IMR-90 (cell line): Measurements from ENCODE around the gene KCNK5. TPM values are rescaled to one million over a fixed set of nuclear protein-coding genes. Genes with fewer than 3 reads are reported as not detected.

ENCODE experiments used
- ATAC-seq: fragments of 200-7000 bp; cut with Tn5 transposase; 2 replicates; pipeline ENCODE4 v1.9.1; 2020; ENCODE audit warnings: low read depth, mild to moderate bottlenecking, moderate library complexity
- BruUV-seq: library from RNA; stranded (reverse); fragments of 400-500 nt; replicated peaks from 2 replicates; lab custom pipeline; 2021; lab: Mats Ljungman, UMichigan
- CTCF ChIA-PET: fragments of 300-600 bp; formaldehyde crosslinking; extraction: SDS; loops from one replicate; lab custom pipeline; 2021; ENCODE audit warnings: antibody characterized with exemption; lab: Yijun Ruan, JAX
- POLR2A ChIA-PET: fragments of 300-600 bp; sonication (Branson Sonifier 250); formaldehyde crosslinking; loops from one replicate; lab custom pipeline; 2022; ENCODE audit warnings: antibody characterized with exemption; ENCODE audit not compliant: unreplicated experiment; lab: Charles Lee
- DNase-seq: peaks from one replicate; pipeline ENCODE4 v3.0.0; 2013
- H2AFZ ChIP-seq: replicated peaks from 2 replicates; pipeline ENCODE3; 2013; ENCODE audit warnings: low read length, mild to moderate bottlenecking; ENCODE audit not compliant: poor library complexity
- H2AK5ac ChIP-seq: 2 replicates; pipeline ENCODE4 v1.6.1; 2013; ENCODE audit warnings: low read depth, low read length, inconsistent platforms
- H2AK9ac ChIP-seq: replicated peaks from 2 replicates; pipeline ENCODE3; 2013; ENCODE audit warnings: mild to moderate bottlenecking, low read depth, low read length, moderate library complexity; ENCODE audit not compliant: poor library complexity
- H2BK120ac ChIP-seq: 2 replicates; pipeline ENCODE4 v1.6.1; 2013; ENCODE audit warnings: low read depth, low read length, inconsistent platforms
- H2BK15ac ChIP-seq: 3 replicates; pipeline ENCODE4 v1.6.1; 2013; ENCODE audit warnings: low read depth, low read length, inconsistent platforms
- H2BK20ac ChIP-seq: 2 replicates; pipeline ENCODE4 v1.6.1; 2013; ENCODE audit warnings: low read depth, mild to moderate bottlenecking, inconsistent platforms, low read length, moderate library complexity
- H2BK5ac ChIP-seq: 2 replicates; pipeline ENCODE4 v1.6.1; 2013; ENCODE audit warnings: mild to moderate bottlenecking, low read depth, low read length, inconsistent platforms; ENCODE audit not compliant: poor library complexity, severe bottlenecking
- H3K14ac ChIP-seq: replicated peaks from 2 replicates; pipeline ENCODE4 v1.6.1; 2013; ENCODE audit warnings: low read depth, low read length, inconsistent platforms
- H3K18ac ChIP-seq: 2 replicates; pipeline ENCODE4 v1.6.1; 2013; ENCODE audit warnings: low read depth, low read length, control low read depth
- H3K23ac ChIP-seq: 2 replicates; pipeline ENCODE4 v1.6.1; 2013; ENCODE audit warnings: low read depth, low read length, inconsistent platforms
- H3K27ac ChIP-seq: 2 replicates; pipeline ENCODE4 v1.5.1; 2013; ENCODE audit warnings: mild to moderate bottlenecking, control low read depth, low read length; ENCODE audit not compliant: insufficient read depth
- H3K27me3 ChIP-seq: 2 replicates; pipeline ENCODE4 v1.6.1; 2013; ENCODE audit warnings: low read length; ENCODE audit not compliant: control insufficient read depth, insufficient read depth
- H3K36me3 ChIP-seq: 2 replicates; pipeline ENCODE4 v1.6.1; 2013; ENCODE audit warnings: low read length, mixed read lengths; ENCODE audit not compliant: control insufficient read depth, insufficient read depth
- H3K4ac ChIP-seq: 2 replicates; pipeline ENCODE4 v1.6.1; 2013; ENCODE audit warnings: low read depth, low read length, inconsistent platforms
- H3K4me1 ChIP-seq: 2 replicates; pipeline ENCODE4 v1.6.1; 2013; ENCODE audit warnings: low read length, mixed read lengths; ENCODE audit not compliant: control insufficient read depth, insufficient read depth
- H3K4me2 ChIP-seq: 2 replicates; pipeline ENCODE4 v1.6.1; 2013; ENCODE audit warnings: low read depth, mild to moderate bottlenecking, control low read depth, low read length, moderate library complexity
- H3K4me3 ChIP-seq: 2 replicates; pipeline ENCODE4 v1.5.1; 2013; ENCODE audit warnings: low read depth, mild to moderate bottlenecking, control low read depth, low read length, moderate library complexity; ENCODE audit not compliant: insufficient read depth
- H3K56ac ChIP-seq: 2 replicates; pipeline ENCODE4 v1.6.1; 2013; ENCODE audit warnings: low read length, inconsistent platforms; ENCODE audit not compliant: insufficient read depth; ENCODE audit errors: extremely low read depth
- H3K79me1 ChIP-seq, 2 experiments: 2 replicates each; pipeline ENCODE4 v1.6.1; 2013; ENCODE audit warnings: low read length in 2 of 2, inconsistent platforms in 1 of 2, low read depth in 1 of 2
- H3K9ac ChIP-seq: 2 replicates; pipeline ENCODE4 v1.6.1; 2013; ENCODE audit warnings: low read depth, low read length, control low read depth
- H3K9me1 ChIP-seq: 2 replicates; pipeline ENCODE4 v1.6.1; 2013; ENCODE audit warnings: low read length, inconsistent platforms; ENCODE audit not compliant: insufficient read depth
- H3K9me3 ChIP-seq: 2 replicates; pipeline ENCODE4 v1.6.1; 2013; ENCODE audit warnings: low read length; ENCODE audit not compliant: control insufficient read depth, insufficient read depth
- H4K20me1 ChIP-seq: 2 replicates; pipeline ENCODE4 v1.6.1; 2013; ENCODE audit warnings: low read length, inconsistent platforms; ENCODE audit not compliant: insufficient read depth
- H4K5ac ChIP-seq: 2 replicates; pipeline ENCODE4 v1.6.1; 2013; ENCODE audit warnings: mild to moderate bottlenecking, low read depth, low read length, control low read depth
- H4K8ac ChIP-seq, 2 experiments: 2 replicates each; pipeline ENCODE4 v1.6.1; 2013; ENCODE audit warnings: low read depth in 2 of 2, low read length in 2 of 2, control low read depth in 1 of 2, inconsistent platforms in 1 of 2
- H4K91ac ChIP-seq: 2 replicates; pipeline ENCODE4 v1.6.1; 2013; ENCODE audit warnings: low read depth, low read length, inconsistent platforms; ENCODE audit not compliant: insufficient read depth
- BHLHE40 ChIP-seq: fragments of 150-350 bp; IDR thresholded peaks from 2 replicates; pipeline ENCODE4 v1.6.1; 2016; ENCODE audit warnings: mild to moderate bottlenecking, low read depth, low read length
- CEBPB ChIP-seq: IDR thresholded peaks from 2 replicates; pipeline ENCODE4 v1.6.1; 2012; ENCODE audit warnings: low read depth, low read length, improper control_type of control experiment
- MAFK ChIP-seq: IDR thresholded peaks from 2 replicates; pipeline ENCODE4 v1.6.1; 2012; ENCODE audit warnings: low read depth, low read length, improper control_type of control experiment
- RCOR1 ChIP-seq: IDR thresholded peaks from 2 replicates; pipeline ENCODE4 v1.6.1; 2012; ENCODE audit warnings: mild to moderate bottlenecking, low read length, improper control_type of control experiment; ENCODE audit not compliant: insufficient replicate concordance
- WGBS, 2 experiments: methylation state at CpG; one replicate each; pipeline versions ENCODE4 v1.1.5 to v1.1.7; 2013; ENCODE audit warnings: missing lambda C conversion rate in 2 of 2; ENCODE audit not compliant: insufficient read length in 1 of 2; ENCODE audit errors: extremely low coverage in 2 of 2; 5-methylcytosine and 5-hydroxymethylcytosine counted together
- dilution Hi-C: fragments of 300-500 bp; cut with HindIII; formaldehyde crosslinking; loops from one replicate; pipeline ENCODE4 v1.14.3; 2018; ENCODE audit warnings: low sequenced_read_pairs; ENCODE audit not compliant: unreplicated experiment
- in situ Hi-C: fragments of 300-500 bp; cut with MboI; formaldehyde crosslinking; loops from 3 replicates; pipeline ENCODE4 v1.14.3; 2019; ENCODE audit warnings: low sequenced_read_pairs, inconsistent platforms, mixed read lengths
- intact Hi-C: fragments of 100-400 bp; cut with micrococcal nuclease; formaldehyde crosslinking; loops from 2 replicates; pipeline ENCODE4 v1.10.0; 2022
- polyA plus RNA-seq, 3 experiments: library from polyadenylated mRNA; depleted of rRNA; stranded (reverse); fragments of >200 nt; gene quantifications; 2 replicates each; pipeline ENCODE4 v1.2.3, GENCODE V29; 2012; ENCODE audit warnings: low replicate concordance in 1 of 3
- total RNA-seq: library from RNA; depleted of rRNA; stranded (reverse); fragments of >200 nt; gene quantifications from 2 replicates; pipeline ENCODE4 v1.2.3, GENCODE V29; 2012
- TF ChIP-seq, protein P1 (sequence below): fragments of 150-350 bp; IDR thresholded peaks from 2 replicates; pipeline ENCODE4 v1.6.1; 2016; ENCODE audit warnings: low read depth, mild to moderate bottlenecking, low read length, moderate library complexity, borderline replicate concordance
- TF ChIP-seq, protein P2 (sequence below): conservative IDR thresholded peaks from 2 replicates; pipeline ENCODE4 v1.5.1; 2012; ENCODE audit warnings: mild to moderate bottlenecking, low read depth, low read length, improper control_type of control experiment

Gene KCNK5
- total and polyA plus RNA-seq, 2 of the 4 experiments (the other 2 are of a cell fraction), result not detected

DNA sequence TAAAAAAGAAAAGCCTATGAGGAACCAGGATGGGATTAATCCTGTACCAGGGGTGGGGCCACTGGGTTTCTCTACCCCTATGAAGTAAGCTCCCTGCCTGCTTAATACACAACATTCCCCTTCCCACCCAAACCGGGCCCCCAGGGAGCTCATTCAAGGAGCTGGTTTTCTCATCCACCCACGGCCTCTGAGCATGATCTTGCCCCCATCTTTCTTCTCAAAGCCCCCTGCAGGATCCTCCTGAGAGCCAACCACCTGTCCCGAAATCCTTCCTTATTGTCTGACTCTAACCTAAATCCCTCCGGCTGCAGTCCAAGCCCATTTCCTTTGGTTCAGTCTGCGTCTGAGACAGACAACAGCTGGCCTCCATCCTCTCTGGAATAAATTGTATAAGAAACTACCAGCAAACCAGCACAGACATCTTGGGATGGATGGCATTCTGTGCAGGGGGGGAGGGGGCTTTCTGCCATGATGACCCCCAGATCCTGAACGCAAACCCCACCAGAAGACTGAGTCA is 21.0 kb downstream of the KCNK5 start:
- H3K14ac ChIP-seq, result no peak overlapping the region
- H3K79me1 ChIP-seq, result no peaks in the 10 kb centered on the region
- H3K36me3 ChIP-seq, result no peaks in the 10 kb centered on the region
- no peak overlapping the region for H2AK9ac ChIP-seq
- H4K8ac ChIP-seq, result no peak overlapping the region
- TF ChIP-seq, protein P1, sequence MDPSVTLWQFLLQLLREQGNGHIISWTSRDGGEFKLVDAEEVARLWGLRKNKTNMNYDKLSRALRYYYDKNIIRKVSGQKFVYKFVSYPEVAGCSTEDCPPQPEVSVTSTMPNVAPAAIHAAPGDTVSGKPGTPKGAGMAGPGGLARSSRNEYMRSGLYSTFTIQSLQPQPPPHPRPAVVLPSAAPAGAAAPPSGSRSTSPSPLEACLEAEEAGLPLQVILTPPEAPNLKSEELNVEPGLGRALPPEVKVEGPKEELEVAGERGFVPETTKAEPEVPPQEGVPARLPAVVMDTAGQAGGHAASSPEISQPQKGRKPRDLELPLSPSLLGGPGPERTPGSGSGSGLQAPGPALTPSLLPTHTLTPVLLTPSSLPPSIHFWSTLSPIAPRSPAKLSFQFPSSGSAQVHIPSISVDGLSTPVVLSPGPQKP, result no peak
- no peak for TF ChIP-seq CEBPB
- no peak for TF ChIP-seq MAFK
- TF ChIP-seq RCOR1, result no peak
- TF ChIP-seq, protein P2, sequence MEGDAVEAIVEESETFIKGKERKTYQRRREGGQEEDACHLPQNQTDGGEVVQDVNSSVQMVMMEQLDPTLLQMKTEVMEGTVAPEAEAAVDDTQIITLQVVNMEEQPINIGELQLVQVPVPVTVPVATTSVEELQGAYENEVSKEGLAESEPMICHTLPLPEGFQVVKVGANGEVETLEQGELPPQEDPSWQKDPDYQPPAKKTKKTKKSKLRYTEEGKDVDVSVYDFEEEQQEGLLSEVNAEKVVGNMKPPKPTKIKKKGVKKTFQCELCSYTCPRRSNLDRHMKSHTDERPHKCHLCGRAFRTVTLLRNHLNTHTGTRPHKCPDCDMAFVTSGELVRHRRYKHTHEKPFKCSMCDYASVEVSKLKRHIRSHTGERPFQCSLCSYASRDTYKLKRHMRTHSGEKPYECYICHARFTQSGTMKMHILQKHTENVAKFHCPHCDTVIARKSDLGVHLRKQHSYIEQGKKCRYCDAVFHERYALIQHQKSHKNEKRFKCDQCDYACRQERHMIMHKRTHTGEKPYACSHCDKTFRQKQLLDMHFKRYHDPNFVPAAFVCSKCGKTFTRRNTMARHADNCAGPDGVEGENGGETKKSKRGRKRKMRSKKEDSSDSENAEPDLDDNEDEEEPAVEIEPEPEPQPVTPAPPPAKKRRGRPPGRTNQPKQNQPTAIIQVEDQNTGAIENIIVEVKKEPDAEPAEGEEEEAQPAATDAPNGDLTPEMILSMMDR, result no peak
- TF ChIP-seq BHLHE40, result no peak
- intact Hi-C loops, result no loop called here
- H3K9me1 ChIP-seq, result no peaks in the 10 kb centered on the region
- H3K23ac ChIP-seq, result no peak overlapping the region
- H2AK5ac ChIP-seq, result no peak overlapping the region
- no peak overlapping the region for H2AFZ ChIP-seq
- no TSS peak for BruUV-seq
- ChIA-PET POLR2A (no interaction called here), CTCF (no interaction called here)
- H2BK20ac ChIP-seq, result no peak overlapping the region
- H4K20me1 ChIP-seq, result no peaks in the 10 kb centered on the region
- H4K91ac ChIP-seq, result no peak overlapping the region
- no peak overlapping the region for H3K18ac ChIP-seq
- no peaks in the 10 kb centered on the region for H3K9me3 ChIP-seq
- no peak for DNase-seq
- H3K4me2 ChIP-seq, result no peak overlapping the region
- H3K27ac ChIP-seq, result no peak overlapping the region
- no peak overlapping the region for H2BK5ac ChIP-seq
- no peak overlapping the region for H3K9ac ChIP-seq
- H4K5ac ChIP-seq, result no peak overlapping the region
- 60% methylated on average over 1 of the region's 6 CpGs; no CpG with 5 or more reads in 1 of the 2 experiments for WGBS, 2 experiments
- no peak overlapping the region for H3K4me3 ChIP-seq
- H2BK15ac ChIP-seq, result no peak overlapping the region
- no peak for ATAC-seq
- no peak overlapping the region for H3K56ac ChIP-seq
- no peak overlapping the region for H3K4ac ChIP-seq
- H2BK120ac ChIP-seq, result no peak overlapping the region
- H3K4me1 ChIP-seq, result no peaks in the 10 kb centered on the region
- no peaks in the 10 kb centered on the region; the same call in 1 of the 2 replicates for H3K27me3 ChIP-seq
- in situ Hi-C loops, result no loop called here
- dilution Hi-C loops, result no loop called here
